ENCODE results near the gene PLEKHG5. TPM values are rescaled to one million over a fixed set of nuclear protein-coding genes. Genes with fewer than 3 reads are reported as not detected.

Gene PLEKHG5
- polyA plus RNA-seq, 3 donors from 2014 or later, result 0.08 TPM; not detected in 2

DNA sequence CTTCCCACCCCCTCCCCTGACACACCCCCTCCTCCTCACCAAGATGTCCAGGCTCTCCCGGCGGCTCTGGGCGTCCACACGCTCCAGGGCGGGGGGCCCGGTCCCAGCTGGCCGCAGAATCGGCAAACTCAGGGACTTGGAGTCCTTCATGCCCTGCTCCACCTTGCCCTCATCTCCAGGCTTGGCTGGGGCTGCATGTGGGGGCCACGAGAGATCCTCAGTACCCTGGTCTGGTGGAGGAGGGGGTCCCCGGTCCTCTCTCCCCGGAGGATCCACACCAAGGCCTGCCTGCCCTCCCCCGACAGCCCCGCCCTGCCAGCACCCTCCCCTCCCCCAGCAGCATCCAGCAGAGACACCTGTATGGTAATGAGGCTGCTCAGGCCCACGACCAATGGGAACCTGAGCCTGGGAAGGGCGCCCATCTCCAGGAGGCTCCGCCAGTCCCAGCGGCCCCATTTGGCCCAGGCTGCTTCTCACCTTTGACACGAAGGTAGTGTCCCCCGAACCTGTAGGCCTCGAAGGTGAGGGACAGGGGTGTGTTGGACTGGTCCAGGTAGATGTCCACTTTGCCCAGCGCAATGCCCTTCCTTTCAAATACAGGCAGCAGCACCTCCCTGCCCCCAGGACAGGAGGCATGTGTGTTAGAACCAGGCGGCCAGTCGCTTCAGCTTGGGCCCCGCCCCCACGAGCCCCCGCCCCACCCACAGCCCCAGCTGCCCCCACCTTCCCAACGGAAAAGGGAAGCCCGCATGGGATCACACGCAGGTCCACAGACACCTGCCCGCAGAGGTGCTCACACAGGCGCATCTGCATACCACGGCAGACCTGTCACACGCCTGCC lies 17.3 kb downstream of the PLEKHG5 start:
- no peak for DNase-seq
- Mint-ChIP-seq H3K9me3 (no peaks in the 10 kb centered on the region), H3K4me1 (no peaks in the 10 kb centered on the region), H3K27ac (no peak overlapping the region), H3K36me3 (no peaks in the 10 kb centered on the region), H3K4me3 (no peak overlapping the region), H3K27me3 (ENCODE audit: low read depth in 3 of 3) (no peaks in the 10 kb centered on the region)

DNA sequence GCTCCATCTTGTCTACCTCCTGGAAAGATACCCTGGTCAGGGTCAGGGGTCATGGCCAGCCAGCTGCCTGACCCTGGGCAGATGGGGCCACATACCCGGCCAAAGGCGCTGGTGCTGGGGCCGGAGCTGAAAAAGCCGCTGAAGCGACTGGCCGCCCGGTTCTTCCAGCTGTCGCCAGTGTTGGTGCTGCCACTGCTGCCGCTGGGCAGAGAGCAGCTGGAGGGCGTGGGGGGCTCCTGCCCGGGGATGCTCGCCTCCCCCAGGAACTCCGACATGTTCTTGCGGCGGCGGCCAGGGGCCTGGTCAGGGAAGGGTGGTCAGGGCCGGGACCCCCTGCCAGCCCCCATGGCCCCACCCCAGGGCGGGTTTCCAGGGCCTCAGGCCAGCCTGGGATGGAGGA lies 18.3 kb downstream of the PLEKHG5 start:
- Mint-ChIP-seq H3K36me3 (no peaks in the 10 kb centered on the region), H3K27me3 (ENCODE audit: low read depth in 3 of 3) (no peaks in the 10 kb centered on the region), H3K4me3 (no peak overlapping the region), H3K27ac (no peak overlapping the region), H3K4me1 (no peaks in the 10 kb centered on the region), H3K9me3 (no peaks in the 10 kb centered on the region)
- no peak for DNase-seq

DNA sequence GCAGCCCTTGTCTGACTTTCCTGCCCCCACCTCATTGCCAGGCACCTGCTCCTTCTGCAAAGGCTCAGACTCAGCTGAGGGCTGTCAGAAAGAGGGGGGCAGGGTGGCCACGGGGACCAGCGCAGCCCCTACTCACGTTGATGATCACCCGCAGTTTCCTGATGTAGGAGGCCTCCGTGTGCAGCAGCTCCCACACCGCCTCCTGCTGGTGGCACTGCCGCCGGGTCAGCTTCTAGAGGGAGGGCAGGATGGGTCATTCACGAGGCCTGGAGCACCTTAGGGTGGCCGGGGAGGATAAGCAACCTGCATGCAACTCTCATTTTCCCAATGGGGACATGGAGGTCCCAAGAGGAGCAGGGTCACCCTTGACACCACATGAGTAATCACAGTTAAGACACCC lies 19.1 kb downstream of the PLEKHG5 start:
- H3K27ac Mint-ChIP-seq, result no peak overlapping the region
- peaks cover 0 to 1% (median 0%) of the 10 kb centered on the region in 3 donors for H3K27me3 Mint-ChIP-seq (ENCODE audit: low read depth in 3 of 3)
- H3K4me1 Mint-ChIP-seq, result no peaks in the 10 kb centered on the region
- no peaks in the 10 kb centered on the region for H3K9me3 Mint-ChIP-seq
- no peak overlapping the region for H3K4me3 Mint-ChIP-seq
- no peak for DNase-seq
- H3K36me3 Mint-ChIP-seq, result no peaks in the 10 kb centered on the region

DNA sequence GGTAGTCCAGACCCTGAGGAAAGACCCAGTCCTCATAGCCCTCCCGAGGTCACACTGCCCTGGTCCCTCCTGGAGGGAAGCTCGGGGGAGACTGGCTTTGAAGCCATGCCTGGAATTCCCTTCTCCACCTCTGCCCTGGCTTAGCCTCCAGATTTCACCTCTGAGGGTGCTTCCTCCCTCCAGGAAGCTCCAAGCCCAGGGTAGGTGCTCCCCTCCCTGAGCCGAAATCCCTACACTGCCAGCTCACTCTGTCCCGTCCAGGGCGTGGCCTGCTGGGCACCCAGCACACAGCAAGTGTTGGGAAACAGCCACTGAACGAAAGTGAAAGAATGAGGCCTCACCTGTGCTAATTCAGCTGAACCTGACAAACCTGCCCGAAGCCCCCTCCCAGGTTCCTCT lies 19.5 kb downstream of the PLEKHG5 start:
- Mint-ChIP-seq H3K27ac (no peak overlapping the region), H3K4me1 (no peaks in the 10 kb centered on the region), H3K27me3 (ENCODE audit: low read depth in 3 of 3) (peaks cover 0 to 1% (median 0%) of the 10 kb centered on the region in 3 donors), H3K36me3 (no peaks in the 10 kb centered on the region), H3K9me3 (no peaks in the 10 kb centered on the region), H3K4me3 (no peak overlapping the region)
- DNase-seq, result no peak

DNA sequence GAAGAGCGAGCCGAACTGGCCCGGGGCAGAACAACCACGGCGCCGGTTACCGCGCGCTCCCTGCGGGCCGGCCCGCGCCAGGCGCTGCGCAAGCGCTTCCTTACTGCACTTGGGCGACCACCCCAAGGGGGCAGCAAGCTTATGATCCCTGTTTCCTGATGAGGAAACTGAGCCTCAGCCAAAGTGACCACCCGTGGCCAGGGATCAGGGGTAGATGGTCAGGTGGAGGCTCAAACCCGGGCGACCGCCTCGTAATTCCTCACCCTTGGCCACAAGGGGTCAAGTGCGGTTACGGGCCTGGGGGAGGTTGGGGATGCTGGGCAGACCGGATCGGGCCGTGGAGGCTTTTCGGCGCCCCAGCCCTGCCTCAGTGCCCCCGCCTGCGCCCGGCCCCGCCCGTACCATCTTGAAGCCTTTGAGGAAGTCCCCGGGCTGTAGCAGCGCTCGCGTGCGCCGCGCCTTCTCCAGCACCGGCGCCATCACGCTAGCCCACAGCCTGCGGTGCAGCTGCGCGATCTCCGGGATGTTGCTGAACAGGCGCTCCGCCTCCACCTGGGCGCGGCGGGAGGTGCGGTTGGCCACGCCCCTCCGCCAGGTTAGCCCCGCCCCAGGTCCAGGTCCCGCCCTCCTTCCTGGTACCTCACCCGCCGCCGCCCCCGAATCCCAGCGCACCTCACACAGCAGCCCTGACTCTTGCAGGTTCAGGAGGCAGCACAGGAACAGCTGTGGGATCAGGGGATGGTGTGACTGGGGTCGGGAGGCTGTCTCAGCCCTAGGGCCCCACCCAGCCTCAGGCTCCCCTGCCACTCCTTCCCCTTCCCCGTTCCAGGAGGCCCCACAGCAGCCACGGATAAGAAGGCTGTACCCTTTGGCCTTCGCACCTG lies 20.1 kb downstream of the PLEKHG5 start:
- Mint-ChIP-seq H3K36me3 (no peaks in the 10 kb centered on the region), H3K27me3 (ENCODE audit: low read depth in 3 of 3) (peaks cover 0 to 1% (median 0%) of the 10 kb centered on the region in 3 donors), H3K4me1 (no peaks in the 10 kb centered on the region), H3K9me3 (no peaks in the 10 kb centered on the region), H3K27ac (no peak overlapping the region), H3K4me3 (no peak overlapping the region)
- no peak for DNase-seq

DNA sequence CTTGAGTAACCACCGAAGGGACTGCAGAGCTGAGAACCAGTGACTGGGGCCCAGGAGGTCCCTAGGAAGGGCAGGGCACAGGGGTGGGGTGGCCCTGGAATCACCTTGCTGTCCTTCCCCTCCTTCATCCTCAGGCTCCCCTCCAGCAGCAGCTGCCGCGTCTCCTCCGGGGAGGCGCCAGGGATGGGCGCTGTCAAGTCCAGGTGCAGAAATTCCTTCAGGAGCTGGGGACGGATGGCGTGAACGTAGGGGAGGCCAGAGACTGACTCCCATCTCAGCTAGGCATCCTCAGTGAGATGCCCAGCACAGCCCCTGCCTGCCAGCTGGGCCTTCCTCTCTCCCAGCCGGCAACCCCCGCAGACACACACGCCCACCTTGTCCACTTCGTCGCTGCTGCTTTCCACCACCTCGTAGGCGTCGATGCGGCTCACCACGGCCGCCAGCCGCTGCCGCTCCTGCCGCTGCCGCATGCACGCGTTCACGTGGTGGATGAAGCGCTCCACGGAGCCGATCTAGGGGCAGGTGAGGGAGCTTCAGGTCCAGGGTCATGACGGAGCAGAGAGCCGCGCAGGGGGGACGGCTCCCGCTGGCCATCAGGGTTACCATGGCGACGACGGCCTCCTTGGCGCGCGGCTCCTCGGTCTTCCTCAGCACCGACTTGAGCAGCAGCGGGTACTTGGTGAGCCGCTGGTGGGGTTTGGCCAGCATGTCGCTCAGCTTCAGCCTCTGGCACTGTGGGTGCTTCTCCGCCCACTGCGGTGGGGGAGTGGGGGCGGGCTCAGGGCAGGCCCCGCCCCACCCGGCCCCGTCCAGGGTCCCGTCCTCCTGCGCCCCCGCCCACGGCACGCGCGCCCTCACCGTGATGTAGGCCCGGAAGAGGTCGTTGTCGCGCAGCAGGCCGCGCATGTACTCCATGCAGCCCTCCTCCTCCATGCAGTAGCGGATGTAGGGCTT lies 21.1 kb downstream of the PLEKHG5 start:
- peaks cover 0 to 1% (median 0%) of the 10 kb centered on the region in 3 donors for H3K27me3 Mint-ChIP-seq (ENCODE audit: low read depth in 3 of 3)
- H3K36me3 Mint-ChIP-seq, result no peaks in the 10 kb centered on the region
- no peak overlapping the region for H3K4me3 Mint-ChIP-seq
- no peak overlapping the region for H3K27ac Mint-ChIP-seq
- no peaks in the 10 kb centered on the region for H3K9me3 Mint-ChIP-seq
- no peaks in the 10 kb centered on the region for H3K4me1 Mint-ChIP-seq
- no peak for DNase-seq

DNA sequence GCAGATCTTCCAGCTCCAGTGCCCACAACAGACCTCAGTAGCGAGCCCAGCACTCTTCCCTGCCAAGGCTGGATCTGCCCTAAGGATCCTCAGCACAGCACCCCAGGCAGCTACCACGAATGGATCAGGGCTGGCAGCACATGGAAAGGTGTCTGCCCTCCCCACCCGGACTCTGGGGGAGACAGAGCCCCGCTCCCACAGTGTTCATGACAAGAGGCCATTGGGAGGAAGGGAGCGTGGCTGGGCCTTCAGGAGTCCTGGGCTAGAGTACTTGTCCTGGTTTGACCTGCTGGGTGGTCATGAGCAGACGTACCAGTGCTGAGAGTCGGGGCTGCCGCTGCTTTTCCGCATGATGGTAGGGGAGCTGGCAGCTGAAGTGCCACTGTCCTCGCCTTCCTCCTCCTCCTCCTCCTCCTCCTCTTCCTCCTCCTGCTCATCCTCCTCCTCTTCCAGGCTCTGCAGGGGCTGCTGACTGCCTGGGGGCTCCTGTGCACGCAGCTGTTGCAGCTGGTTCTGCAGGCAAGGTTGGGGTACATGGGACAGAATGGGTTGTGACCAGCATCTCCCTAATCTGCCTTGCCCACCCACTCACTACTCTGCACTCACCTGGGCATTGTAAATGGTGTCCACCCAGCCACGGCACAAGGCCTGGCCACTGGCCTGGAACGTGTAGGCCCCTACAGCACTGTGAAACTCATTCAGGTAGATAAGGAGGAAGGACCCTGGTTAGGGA lies 22.6 kb downstream of the PLEKHG5 start:
- H3K4me3 Mint-ChIP-seq, result no peak overlapping the region
- H3K27ac Mint-ChIP-seq, result no peak overlapping the region
- H3K27me3 Mint-ChIP-seq (ENCODE audit: low read depth in 3 of 3), result peaks cover 0 to 1% (median 1%) of the 10 kb centered on the region in 3 donors
- no peaks in the 10 kb centered on the region for H3K36me3 Mint-ChIP-seq
- peaks cover 4 to 10% of the 10 kb centered on the region in 2 donors for H3K4me1 Mint-ChIP-seq
- DNase-seq, result no peak
- H3K9me3 Mint-ChIP-seq, result no peaks in the 10 kb centered on the region

DNA sequence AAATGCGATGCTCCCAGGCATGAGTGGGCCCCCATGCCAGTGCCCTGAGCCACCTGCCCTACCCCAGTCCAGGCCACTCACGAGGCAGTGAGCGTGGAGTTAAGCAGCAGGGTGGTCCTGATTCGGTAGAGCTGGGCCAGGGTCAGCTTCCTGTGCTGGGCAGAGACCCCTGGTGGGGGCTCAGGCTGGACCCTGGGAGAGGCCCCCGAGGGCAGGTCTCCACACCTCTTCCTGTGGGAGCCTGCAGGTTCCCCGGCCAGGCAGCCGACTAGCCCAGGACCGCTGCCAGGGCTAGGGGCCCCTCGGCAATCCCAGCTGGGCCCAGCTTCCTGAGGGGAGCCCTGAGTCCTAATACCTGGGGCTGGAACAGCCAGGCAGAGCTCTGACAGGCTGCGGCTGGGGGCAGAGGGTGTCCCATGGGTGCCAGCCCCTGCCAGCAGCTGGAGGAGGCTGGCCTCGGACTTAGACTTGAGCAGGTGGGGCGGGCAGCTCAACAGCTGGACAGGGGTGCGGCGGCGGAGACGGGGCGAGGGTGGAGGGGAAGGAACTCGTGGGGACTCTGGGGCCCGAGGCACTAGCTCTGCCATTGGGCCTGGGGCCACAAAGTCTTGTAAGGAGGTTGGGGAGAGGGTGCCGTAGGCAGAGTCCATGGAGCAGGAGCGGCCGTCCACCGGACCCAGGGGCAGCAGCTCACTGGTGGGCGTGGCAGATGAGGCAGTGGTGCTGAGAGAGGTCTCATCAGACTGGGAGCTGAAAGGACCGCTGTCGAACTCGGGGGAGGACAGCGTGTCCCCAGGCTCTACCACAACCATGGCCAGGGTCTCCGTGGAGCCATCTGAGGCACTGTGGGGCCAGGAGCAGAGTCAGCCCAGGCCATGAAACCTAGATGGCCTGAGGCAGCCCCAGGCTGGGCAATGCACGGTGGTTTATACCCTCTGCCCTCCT lies 23.5 kb downstream of the PLEKHG5 start:
- H3K27me3 Mint-ChIP-seq (ENCODE audit: low read depth in 3 of 3), result peaks cover 0 to 1% (median 1%) of the 10 kb centered on the region in 3 donors
- peaks cover 4 to 13% of the 10 kb centered on the region in 2 donors for H3K4me1 Mint-ChIP-seq
- no peak overlapping the region for H3K4me3 Mint-ChIP-seq
- no peaks in the 10 kb centered on the region for H3K9me3 Mint-ChIP-seq
- H3K27ac Mint-ChIP-seq, result no peak overlapping the region
- H3K36me3 Mint-ChIP-seq, result peaks cover 0 to 2% (median 0%) of the 10 kb centered on the region in 3 donors
- no peak for DNase-seq

DNA sequence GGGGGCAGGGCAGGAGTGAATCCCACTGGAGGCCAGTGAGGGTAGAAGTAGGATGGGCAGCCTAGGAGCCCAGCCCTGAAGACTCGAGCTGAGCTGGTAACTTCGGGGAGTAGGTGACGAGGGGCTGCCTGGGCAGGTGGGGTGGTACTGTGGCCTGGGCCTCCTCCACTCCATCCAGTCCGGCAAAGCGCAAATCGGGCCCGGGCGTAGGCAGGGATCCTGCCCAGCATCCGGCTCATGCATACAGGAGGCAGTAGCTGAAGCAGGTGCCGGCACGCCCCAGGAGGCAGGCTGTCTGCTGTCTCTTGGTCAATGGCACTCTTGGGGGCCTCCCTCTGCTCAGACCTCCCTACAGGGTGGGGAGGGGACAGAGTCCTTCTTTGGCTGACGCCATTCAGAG lies 24.2 kb downstream of the PLEKHG5 start:
- Mint-ChIP-seq H3K9me3 (no peaks in the 10 kb centered on the region), H3K27me3 (ENCODE audit: low read depth in 3 of 3) (peaks cover 0 to 4% (median 2%) of the 10 kb centered on the region in 3 donors), H3K4me3 (no peak overlapping the region), H3K4me1 (peaks cover 4 to 16% of the 10 kb centered on the region in 2 donors), H3K36me3 (peaks cover 0 to 8% (median 2%) of the 10 kb centered on the region in 3 donors), H3K27ac (no peak overlapping the region)
- DNase-seq, result no peak

DNA sequence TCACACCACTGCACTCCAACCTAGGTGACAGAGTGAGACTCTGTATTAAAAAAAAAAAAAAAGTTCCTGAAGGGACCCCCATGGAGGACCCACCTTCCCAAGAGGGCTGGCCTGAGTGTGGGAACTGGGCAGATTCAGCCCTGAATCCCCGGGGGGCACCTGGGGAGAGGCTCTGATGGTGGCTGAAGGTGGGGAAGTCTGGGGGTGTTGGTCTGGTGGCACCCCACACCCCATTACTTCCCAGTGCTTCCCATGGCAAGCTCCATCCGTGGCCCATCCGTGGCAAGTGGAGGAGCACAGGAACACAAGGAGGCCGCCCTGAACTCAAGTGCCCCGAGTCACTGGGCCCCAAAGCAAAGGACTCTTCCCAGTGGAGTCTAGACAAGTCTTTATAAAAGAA lies 24.7 kb downstream of the PLEKHG5 start:
- Mint-ChIP-seq H3K4me3 (peak overlapping the region in 4 of 5 donors; percentile 15 to 58 (median 30)), H3K4me1 (peaks cover 4 to 19% of the 10 kb centered on the region in 2 donors), H3K9me3 (no peaks in the 10 kb centered on the region), H3K27ac (peak overlapping the region in 1 of 6 donors; percentile 45), H3K36me3 (peaks cover 0 to 9% (median 3%) of the 10 kb centered on the region in 3 donors), H3K27me3 (ENCODE audit: low read depth in 3 of 3) (peaks cover 0 to 5% (median 4%) of the 10 kb centered on the region in 3 donors)
- no peak for DNase-seq

DNA sequence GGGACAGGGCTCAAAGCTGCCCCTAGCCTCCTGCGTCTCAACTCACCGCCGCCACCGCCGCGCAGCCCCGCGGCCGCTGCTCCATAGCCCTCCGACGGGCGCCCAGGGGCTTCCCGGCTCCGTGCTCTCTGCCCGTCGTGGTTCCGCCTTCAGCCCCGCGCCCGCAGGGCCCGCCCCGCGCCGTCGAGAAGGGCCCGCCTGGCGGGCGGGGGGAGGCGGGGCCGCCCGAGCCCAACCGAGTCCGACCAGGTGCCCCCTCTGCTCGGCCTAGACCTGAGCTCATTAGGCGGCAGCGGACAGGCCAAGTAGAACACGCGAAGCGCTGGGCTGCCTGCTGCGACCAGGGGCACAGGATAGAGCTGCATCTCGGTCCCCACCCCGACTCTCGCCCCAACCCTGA lies 25.4 kb downstream of the PLEKHG5 start, which contains the start of gene TNFRSF25:
TSS of gene TNFRSF25 (minus strand) at position 151 of the 400 bp plus-strand sequence. CDS start at position 85, 66 bp downstream.
- peaks cover 0 to 7% (median 4%) of the 10 kb centered on the region in 3 donors for H3K27me3 Mint-ChIP-seq (ENCODE audit: low read depth in 3 of 3)
- H3K27ac Mint-ChIP-seq, result peak within 1 kb of the TSS in 4 of 6 donors; percentile 39 to 83 (median 52)
- peak in 2 of 3 donors; percentile 45 to 47 for DNase-seq
- peaks cover 4 to 20% of the 10 kb centered on the region in 2 donors for H3K4me1 Mint-ChIP-seq
- peak within 1 kb of the TSS; percentile 59 to 83 (median 81) for H3K4me3 Mint-ChIP-seq
- peaks cover 0 to 9% (median 3%) of the 10 kb centered on the region in 3 donors for H3K36me3 Mint-ChIP-seq
- no peaks in the 10 kb centered on the region for H3K9me3 Mint-ChIP-seq
